Stromal cell of bone marrow (primary cell): ENCODE results near the gene VSTM2L.
"Not testable (repeated sequence)": the region's sequence is repeated elsewhere in the genome, so short reads cannot be mapped to it uniquely, and the experiment has no call there.

Source experiments
- DNase-seq: peaks from one replicate; pipeline ENCODE4 v3.0.0-alpha.2; 2012; ENCODE audit warnings: low read depth

VSTM2L gene

DNA sequence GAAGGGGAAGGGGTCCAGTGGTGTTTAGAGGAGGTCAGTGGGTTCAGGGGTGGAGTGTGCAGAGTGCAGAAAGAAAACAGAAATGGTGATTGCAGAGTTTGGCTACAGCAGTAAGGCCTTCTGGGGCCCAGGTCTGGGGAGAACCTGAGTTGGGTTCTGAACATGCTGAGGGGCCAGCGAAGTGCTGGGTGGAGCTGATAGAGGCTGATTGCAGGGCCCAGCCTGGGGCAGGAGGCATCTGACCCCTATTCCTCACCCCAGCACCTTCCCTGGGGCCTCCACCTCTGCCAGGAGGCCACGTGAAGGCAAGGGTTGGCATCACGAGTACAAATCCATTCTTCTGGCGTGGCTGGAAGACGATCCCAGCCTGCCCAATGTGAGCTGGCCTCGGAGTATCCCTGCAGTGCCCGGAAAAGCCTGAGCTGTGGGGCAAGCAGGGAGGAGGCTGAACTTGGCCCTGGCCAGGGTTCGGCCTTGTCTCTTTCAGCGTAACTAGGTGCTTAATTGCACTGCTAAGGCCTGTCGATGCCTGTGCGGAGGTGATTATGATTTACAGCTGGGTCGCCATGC, 35.3 kb downstream of the VSTM2L start:
- no peak for DNase-seq

DNA sequence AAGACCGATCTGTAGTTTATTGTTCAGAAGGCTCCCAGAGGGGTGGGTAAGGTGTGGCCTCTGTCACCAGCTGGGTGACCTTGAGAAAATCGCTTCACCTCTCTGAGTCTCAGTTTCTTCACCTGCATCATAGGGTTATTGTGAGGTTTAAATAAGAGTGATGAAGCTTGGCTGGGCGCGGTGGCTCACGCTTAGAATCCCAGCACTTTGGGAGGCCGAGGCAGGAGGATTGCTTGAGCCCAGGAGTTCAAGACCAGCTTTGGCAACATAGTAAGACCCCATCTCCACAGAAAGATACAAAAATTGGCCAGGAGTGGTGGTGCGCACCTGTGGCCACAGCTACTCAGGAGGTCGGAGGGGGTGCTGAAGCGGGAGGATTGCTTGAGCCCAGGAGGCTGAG, 36.0 kb downstream of the VSTM2L start:
- no peak for DNase-seq

DNA sequence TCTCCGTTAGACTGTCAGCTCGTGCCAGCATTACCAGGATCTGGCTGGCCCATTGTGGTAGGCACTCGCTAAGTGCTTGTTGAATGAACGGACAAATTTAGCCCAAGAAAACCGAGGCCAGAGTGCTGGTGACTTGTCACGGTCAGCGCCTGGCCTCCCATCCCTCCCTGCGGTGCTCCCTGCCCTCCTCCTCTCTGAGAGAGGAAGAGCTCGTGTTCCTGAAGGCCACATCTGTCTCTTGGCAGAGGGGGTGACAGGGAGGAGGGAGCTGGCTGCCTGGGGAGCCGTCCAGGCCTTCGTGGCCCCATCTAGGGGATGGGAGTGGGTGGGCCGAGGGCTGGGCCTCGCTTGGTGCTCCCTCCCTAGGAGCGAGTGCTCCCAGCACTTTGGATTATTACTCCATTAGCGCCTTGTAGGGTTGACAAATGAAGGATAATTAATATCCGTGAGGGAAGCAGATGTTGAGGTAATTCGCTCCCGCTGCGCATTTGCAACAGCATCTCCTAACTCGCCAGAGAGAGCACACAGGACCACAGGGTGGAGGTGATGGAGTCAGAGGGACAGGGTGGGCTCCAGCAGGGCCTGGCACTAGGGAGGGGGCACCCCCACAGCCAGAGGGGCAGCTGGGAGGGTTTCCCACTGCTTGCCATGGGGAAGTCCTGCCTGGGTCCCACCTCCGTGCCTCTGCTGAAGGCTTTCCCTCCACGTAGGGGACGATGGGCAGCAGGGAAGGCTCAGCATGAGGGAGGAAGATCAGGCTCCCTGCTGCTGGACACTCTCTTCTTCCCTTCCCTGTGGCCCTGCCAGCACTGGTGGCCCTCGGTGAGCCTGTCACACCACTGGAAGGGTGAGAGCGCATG, 37.0 kb downstream of the VSTM2L start:
- no peak for DNase-seq

DNA sequence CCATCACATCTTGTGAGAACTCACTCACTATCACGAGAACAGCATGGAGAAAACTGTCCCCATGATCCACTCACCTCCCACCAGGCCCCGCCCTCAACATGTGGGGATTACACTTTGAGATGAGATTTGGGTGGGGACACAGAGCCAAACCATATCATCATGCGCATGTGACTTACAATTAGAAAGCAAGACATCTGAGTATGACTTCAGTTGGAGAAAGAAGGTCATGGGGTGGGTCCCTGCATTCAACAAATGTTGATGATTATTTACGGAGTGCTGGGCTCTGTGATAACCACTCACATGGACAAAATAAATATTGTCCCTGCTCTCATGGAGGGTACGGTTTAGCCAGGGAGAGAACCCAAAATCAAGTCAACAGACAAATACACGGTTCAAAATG, 37.9 kb downstream of the VSTM2L start:
- no peak for DNase-seq

DNA sequence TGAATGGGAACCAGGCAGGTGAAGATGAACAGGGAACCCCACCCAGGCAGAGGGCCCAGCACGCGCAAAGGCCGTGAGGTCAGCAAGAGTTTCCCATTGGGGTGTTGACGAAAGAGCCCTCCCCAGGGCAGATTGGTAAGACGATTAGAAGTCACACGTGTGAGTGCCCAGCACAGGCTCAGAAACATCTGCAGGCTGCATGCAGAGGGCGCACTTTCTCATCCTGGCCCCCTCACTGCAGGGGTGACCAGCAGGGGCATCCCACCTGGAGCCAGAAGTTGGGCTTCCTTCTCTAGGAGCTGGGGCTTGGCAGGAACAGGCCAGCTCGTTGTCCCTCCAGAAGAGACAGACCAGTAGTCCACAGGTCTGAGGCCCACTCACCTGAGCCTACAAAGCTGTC, 38.4 kb downstream of the VSTM2L start:
- DNase-seq: no peak

DNA sequence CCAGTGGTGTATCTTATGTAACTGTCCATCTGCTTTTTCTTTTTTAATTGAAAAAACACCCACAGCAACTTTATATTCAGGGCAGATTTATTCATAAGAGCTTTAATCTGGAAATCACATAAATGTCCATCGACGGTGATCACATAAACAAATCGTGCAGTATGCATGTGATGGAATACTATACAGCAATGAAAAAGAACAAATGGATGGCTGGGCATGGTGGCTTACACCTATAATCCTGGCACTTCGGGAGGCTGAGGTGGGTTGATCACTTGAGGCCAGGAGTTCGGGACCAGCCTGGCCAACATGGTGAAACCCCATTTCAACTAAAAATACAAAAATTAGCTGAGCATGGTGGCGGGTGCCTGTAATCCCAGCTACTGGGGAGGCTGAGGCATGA, 39.1 kb downstream of the VSTM2L start:
- DNase-seq: no peak

DNA sequence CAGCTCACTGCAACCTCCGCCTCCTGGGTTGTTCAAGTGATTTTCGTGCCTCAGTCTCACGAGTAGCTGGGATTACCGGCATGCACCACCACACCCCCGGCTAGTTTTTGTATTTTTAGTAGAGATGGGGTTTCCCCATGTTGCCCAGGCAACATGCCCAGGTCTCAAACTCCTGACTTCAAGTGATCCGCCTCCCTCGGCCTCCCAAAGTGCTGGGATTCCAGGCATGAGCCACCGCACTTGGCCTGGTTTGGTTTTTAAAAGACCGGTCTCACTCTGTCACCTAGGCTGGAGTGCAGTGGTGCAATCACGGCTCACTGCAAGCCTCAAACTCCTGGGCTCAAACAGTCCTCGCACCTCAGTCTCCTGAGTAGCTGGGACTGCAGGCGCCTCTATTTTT, 40.1 kb downstream of the VSTM2L start:
- DNase-seq: no peak

DNA sequence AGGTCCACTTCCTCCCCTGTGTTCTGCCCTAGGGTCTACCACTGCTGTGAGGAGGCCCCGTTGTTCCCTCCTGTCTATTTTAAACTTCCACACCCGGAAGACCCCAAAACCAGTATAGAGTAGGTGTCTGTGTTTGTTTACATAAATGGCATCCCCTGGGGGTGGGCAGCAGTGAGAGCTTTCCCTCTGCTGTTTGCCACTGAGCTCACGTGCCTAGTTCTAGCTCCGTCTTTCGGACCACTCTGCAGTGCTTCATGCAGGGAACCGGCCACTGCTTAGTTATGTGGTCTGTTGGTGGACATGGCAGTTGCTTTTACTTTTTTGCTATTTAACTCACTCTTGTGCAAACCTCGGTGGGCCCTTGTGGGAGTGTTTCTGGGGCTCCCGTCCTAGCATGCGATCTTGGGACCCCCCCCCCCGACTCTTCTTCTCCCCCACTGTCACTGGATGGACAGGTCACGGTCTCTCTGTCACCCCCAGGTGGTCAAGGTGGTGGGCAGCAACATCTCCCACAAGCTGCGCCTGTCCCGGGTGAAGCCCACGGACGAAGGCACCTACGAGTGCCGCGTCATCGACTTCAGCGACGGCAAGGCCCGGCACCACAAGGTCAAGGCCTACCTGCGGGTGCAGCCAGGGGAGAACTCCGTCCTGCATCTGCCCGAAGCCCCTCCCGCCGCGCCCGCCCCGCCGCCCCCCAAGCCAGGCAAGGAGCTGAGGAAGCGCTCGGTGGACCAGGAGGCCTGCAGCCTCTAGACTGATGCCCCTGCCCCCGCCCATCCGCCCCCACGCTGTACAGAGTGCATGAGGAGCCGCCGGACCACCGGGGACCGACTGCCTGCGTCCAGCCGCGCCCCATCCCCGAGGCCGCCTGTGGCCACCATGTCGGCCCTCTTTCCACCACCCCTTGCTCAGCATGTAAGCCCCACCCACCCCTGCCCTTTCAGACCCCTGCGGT, 40.9 kb downstream of the VSTM2L start:
- DNase-seq: no peak

DNA sequence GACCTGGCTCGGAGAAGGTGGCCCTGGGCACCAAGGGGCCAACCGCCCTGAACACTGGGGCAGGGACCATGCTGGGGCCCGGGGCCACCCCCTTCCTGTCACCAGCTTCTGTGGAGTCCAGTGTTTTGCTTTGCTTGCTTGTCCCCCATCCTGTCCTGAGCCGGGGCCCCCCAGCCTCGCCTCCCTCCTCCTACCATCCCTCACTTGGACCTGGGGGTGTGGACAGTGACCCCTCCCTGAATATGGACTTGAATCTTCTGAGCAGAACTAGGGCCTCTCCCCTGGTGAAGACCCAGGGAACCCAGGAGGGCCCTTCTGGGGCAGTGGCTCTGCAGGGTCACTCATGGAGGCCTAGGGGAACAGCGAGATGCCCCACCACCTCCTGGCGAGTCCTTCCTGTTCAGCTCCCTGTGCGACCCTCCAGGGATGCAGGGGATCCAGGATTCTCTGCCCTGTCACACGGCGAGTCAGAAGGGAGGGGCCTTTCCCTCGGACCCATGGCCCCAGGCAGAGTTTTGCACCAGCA, 41.6 kb downstream of the VSTM2L start:
- DNase-seq: no peak

DNA sequence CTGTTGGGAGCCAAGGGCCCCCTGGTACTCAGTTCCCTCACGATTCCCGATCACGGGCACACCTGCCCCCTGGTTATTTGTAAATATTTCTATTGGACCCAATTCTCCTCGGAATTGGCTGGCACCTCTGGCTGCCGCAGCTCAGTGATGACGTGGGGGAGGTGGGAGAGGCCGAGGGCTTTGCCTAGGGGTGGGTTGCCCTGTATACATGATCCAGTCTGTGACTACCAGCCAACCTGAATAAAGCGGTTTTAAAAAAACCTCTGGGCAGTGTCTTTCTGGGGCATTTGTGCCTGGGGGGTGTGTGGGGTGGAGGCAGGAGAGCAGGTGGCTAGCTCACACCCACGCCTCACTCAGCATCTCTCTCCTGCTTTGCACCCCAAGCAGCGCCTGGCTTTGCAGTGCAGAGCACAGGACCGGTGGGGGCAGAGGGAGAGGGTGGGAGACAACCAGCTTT, 42.2 kb downstream of the VSTM2L start:
- DNase-seq: no peak

DNA sequence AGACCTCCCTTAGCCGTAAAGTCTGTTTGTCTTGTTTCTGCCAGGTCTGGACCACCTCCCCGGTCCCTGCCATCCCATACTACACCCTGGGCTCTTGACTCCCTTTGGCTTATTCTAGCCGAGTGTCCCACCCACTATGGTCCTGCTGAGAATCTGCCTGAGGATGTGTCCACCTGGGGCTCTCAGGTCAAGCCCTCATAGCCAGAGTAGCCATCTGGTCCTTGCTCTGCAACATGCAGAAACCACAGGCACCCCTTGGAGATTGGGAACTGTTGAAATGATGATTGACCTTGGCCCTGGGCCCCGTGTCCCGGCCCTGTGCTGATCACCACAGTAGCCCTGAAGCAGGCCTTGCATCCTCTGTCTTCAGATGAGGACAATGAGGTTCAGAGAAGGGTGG, 44.0 kb downstream of the VSTM2L start:
- DNase-seq: no peak

DNA sequence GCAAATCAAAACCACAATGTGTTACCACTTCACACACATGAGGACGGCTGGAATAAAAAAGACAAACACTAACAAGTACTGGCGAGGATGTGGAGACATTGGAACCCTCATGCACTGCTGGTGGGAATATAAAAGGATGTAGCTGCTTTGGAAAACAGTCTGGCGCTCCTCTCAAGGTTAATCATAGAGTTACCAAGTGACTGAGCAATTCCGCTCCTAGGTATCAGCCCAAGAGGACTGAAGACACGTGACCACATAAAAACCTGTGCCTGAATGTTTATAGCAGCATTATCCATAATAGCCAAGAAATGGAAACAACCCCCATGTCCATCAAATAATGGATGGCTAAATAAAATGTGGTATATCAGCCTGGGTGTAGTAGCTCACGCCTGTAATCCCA, 45.0 kb downstream of the VSTM2L start:
- no peak for DNase-seq

DNA sequence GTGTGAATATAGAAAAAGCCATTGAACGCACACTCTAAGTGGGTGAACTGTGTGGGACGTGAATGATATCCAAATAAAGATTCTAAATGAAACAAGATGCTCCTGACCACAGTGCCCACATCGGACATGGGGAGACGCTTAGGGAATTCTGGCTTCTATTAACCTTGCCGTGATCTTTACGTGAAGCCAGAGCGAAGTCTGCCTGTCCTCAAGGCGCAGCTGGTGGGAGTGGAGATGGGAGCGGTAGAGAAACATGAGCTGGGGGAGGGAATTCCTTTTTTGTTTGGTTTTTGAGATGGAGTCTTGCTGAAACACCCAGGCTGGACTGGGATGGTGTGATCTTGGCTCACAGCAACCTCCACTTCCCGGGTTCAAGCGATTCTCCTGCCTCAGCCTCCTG, 46.0 kb downstream of the VSTM2L start:
- no peak for DNase-seq

DNA sequence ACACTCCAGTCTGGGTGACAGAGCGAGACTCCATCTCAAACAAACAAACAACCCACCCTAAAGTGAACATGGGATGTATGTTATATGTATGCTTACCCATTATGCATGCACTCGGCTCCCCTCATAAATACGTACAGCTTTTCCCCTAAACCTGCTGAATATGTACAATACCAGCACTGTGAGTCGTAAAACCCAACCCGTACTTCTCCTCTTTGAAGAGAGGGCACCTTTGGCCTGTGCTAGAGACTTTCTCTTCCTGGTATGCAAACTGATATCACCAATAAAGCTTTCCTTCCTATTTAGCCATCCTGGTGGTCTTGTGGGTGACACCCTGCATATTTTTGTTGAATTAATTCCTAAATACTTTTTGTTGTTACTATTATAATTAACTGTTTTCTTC, 51.3 kb downstream of the VSTM2L start:
- DNase-seq: no peak

DNA sequence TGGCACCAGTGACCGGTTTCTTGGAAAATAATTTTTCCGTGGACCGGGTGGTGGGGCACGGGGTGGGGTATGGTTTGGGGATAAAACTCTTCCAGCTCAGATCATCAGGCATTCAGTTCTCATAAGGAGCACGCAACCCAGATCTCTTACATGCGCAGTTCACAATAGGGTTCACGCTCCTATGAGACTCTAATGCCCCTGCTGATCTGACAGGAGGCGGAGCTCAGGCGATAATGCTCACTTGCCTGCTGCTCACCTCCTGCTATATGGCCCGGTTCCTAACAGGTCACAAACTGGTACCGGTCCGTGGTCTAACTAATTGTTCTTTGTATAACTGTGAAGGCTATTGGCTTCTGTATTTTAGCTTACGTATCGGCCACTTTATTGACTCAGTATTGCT, 51.7 kb downstream of the VSTM2L start:
- DNase-seq: no peak

DNA sequence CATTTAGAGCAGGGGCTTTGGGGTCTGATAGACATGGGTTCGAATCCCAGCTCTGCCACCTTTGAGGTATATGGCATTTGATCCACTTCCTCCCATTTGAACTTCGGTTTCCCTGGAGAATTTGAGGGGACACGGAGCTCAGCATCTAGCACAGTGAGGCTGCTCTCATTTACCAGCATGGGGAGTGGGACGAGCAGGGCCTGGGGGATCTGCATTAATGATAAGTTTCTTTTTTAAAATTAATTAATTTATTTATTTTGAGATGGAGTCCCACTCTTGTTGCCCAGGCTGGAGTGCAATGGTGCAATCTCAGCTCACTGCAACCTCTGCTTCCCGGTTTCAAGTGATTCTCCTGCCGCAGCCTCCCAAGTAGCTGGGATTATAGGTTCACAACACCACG, 52.6 kb downstream of the VSTM2L start:
- DNase-seq: no peak

DNA sequence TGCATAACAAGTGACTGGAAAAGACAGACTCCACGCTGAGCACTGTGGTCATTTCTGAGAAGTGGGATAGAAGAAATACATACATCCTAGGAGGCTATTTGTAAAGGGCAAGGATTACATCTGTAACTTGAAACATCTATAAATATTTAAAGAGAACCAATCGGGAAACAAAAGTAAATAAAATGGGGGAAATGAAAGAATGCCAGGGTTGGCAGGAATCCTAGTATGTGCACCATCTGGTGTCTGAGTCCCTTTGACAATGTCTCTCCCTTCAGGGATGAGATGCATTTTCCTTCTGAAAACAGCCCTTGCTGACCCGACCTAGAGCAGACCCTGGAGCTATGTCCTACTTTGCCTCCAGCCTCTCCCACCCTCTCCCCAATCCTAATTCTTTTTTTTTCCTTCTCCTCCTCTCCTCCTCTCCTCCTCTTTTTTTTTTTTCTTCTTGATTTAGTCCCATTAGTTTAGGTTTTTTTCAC, 53.2 kb downstream of the VSTM2L start:
- DNase-seq: no peak

DNA sequence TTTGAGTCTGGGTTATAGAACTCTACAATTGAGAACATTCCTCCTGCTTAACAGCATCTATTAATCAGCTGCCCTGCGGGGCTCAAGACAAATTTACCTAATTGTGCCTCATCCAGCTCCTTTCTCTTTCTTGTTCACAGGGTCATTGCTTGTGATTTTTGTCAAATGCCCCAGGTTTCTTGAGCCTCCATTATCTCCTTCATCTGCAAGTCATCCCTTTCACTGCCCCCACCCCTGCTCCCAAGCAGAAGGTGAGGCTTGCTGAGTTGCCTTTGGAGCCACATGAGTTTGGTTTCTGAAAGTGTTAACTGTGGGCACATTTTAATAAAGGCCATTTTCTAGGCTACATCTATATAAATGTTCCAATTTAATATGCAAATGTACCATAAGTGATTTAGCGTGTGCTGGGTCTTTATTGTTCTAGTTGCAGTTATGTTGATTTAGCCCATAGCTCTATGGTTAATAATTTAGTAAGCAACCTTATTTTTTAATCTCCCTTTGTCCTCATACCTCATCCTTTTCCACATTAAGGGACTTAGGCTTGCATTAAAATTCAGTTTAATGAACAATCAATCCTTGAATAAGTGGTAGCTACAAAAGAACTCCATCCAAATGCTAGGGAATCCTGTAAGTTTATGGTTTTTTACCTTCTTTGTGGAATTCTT, 56.1 kb downstream of the VSTM2L start:
- DNase-seq: no peak

DNA sequence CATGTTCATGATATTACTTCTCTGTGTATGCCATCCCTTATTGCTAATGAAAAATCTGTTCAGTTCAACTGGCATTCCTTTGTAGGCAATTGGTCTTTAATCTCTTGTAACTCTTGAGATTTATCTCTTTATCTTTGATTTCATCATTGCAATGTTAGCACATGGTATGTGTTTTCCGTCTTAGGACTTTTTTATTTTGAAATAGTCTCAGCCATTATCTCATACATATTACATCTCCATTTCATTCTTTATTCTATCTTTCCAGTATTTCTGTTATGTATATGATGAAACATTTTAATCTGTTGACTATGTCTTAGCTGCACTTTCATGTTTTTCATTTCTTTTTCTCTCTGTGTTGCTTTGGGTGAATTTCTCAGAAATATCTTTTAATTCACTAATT, 58.1 kb downstream of the VSTM2L start:
- no peak for DNase-seq

DNA sequence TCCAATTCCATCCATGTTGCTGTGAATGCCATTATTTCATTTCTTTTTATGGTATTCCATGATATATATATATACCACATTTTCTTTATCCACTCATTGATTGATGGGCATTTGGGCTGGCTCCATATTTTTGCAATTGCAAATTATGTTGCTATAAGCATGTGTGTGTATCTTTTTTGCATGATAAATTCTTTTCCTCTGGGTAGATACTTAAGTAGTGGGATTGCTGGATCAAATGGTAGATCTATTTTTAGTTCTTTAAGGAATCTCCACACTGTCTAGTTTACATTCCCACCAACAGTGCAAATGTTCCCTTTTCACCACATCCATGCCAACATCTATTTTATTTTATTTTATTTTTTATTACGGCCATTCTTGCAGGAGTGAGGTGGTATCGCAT, 60.6 kb downstream of the VSTM2L start:
- DNase-seq: not testable (repeated sequence)

DNA sequence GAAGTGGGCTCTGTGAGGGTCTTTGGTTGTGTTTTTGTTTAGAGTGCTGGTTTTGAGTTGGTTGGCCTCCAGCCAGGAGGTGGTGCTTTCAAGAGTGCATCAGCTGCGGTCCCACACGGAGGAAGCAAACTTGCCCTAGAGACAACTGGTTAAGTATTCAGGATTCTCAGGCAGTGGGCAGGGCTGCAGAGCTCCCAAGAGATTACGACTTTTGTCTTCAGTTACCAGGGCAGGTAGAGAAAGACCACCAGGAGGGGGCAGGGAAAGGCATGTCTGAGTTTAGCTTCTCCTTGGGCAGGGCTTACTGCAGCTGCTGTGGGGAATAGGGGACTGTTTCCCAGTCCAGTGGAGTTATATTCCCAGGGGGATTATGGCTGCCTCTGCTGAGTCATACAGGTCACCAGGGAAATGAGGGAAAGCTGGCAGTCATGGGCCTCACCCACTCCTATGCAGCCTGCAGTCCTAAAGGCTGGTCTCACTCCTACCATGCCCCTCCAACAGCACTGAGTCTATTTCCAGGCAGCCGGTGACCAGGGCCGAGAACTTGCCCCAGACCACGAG, 66.0 kb downstream of the VSTM2L start:
- no peak for DNase-seq
